Keratinocyte (primary cell): ENCODE data around the gene SIGLEC1.

Experiments
- CTCF ChIP-seq, 3 experiments: IDR thresholded peaks in 1 of 3; conservative IDR thresholded peaks in 1 of 3; optimal IDR thresholded peaks in 1 of 3; 2 replicates in 2 of 3; 3 replicates in 1 of 3; pipeline versions ENCODE3 to v1.5.1; 2011; ENCODE audit warnings: low read length in 3 of 3, mild to moderate bottlenecking in 3 of 3, moderate library complexity in 2 of 3, control low read depth in 1 of 3, inconsistent platforms in 1 of 3; ENCODE audit not compliant: insufficient read depth in 2 of 3; ENCODE audit errors: extremely low read depth in 1 of 3
- EZH2 ChIP-seq: IDR thresholded peaks from one replicate; pipeline ENCODE4 v1.6.1; 2012; ENCODE audit warnings: inconsistent platforms, mild to moderate bottlenecking, low read length, moderate library complexity

- TF ChIP-seq CTCF (optimal IDR thresholded peaks at IDR 0.05 in 1 of 3, IDR thresholded peaks at IDR 0.05 in 1 of 3, conservative IDR thresholded peaks at IDR 0.05 in 1 of 3; ENCODE audit: extremely low read depth in 1 of 3, insufficient read depth in 2 of 3, low read length in 3 of 3) (no peak), EZH2 (no peak)
These were observed 47.5 kb upstream of the SIGLEC1 start for GRCh38 chr20:3759884-3760283.
